ENCODE results near the gene GRID2. TPM values are rescaled to one million over a fixed set of nuclear protein-coding genes. Genes with fewer than 3 reads are reported as not detected.

The GRID2 gene
- total and polyA plus RNA-seq, 10 of the 15 experiments (the other 5 are each of a cell fraction or from before 2014, with no cell fraction given): not detected

- TF ChIP-seq MYC (IDR thresholded peaks at IDR 0.05; ENCODE audit: insufficient read depth, insufficient read length, insufficient replicate concordance, low read length, severe bottlenecking): no peak
- no peak for TF ChIP-seq FOXK2 (IDR thresholded peaks at IDR 0.05)
- peak; percentile 34; the same call in 1 of the 2 replicates for TF ChIP-seq RAD21 (IDR thresholded peaks at IDR 0.05; ENCODE audit: insufficient read depth, low read depth, low read length)
- no peak for TF ChIP-seq JUNB (IDR thresholded peaks at IDR 0.05)
- no peak for TF ChIP-seq BRCA1 (IDR thresholded peaks at IDR 0.05; ENCODE audit: low read depth, low read length)
- no peak for TF ChIP-seq FOS (IDR thresholded peaks at IDR 0.05; ENCODE audit: borderline replicate concordance, extremely low read depth, insufficient read length)
Measured at GRCh38 chr4:92387459-92388069, 83.8 kb downstream of the GRID2 start (continued).

GRCh38 chr4:92399032-92399431, 95.3 kb downstream of the GRID2 start:
- intact Hi-C loops (cut with micrococcal nuclease; ENCODE audit: unreplicated experiment) (no loop called here), in situ Hi-C loops (cut with MboI) (loop anchor here (25.0 kb wide), 2 partner anchors 1287 to 1987 kb away; no protein-coding TSS in a partner anchor)
- H3K4me3 ChIP-seq: no peak overlapping the region
- 17% methylated on average over 8 of the region's 8 CpGs for whole genome bisulfite sequencing (ENCODE audit: insufficient coverage, insufficient replicate concordance, low lambda C conversion rate, missing lambda C conversion rate)
- ChIA-PET POLR2A (no interaction called here), RAD21 (ENCODE audit: unreplicated experiment) (interaction anchor here (0.8 kb wide), 1 partner anchor 12 kb away, joined by 3 read pairs; no protein-coding TSS in a partner anchor), SMC1A (ENCODE audit: uncharacterized antibody, unreplicated experiment) (interaction anchor here (1.0 to 1.5 kb wide), 2 partner anchors 11 to 23 kb away, joined by 4 to 5 read pairs; no protein-coding TSS in a partner anchor), CTCF (interaction anchor here (1.4 kb wide), 1 partner anchor 12 kb away, joined by 3 read pairs; no protein-coding TSS in a partner anchor)
- no peak overlapping the region for H3K9ac ChIP-seq (ENCODE audit: control insufficient read depth, insufficient read depth, low read length)
- no peak overlapping the region for H2AFZ ChIP-seq (ENCODE audit: control insufficient read depth, low read depth, low read length)
- H3K79me2 ChIP-seq (ENCODE audit: control insufficient read depth, insufficient read depth, low read length): no peaks in the 10 kb centered on the region
- H3K36me3 ChIP-seq (ENCODE audit: control insufficient read depth in 2 of 2, insufficient read depth in 2 of 2, low read length in 1 of 2): no peaks in the 10 kb centered on the region
- FAIRE-seq (no peak), DNase-seq (ENCODE audit: low read depth, low spot score) (no peak), ATAC-seq (no peak)
- no TSS peak for BruUV-seq (replicated peaks)
- no peak overlapping the region for H3K4me2 ChIP-seq (ENCODE audit: control insufficient read depth, insufficient read depth)
- H3K4me1 ChIP-seq (ENCODE audit: control insufficient read depth, insufficient read depth, low read length): no peaks in the 10 kb centered on the region
- no peaks in the 10 kb centered on the region for H3K9me3 ChIP-seq (replicated peaks; ENCODE audit: control insufficient read depth, insufficient read depth, low read length)
- no peaks in the 10 kb centered on the region for H4K20me1 ChIP-seq (ENCODE audit: control insufficient read depth, insufficient read depth)
- no peak overlapping the region for H3K27ac ChIP-seq (ENCODE audit: control insufficient read depth, insufficient read depth)
- no peaks in the 10 kb centered on the region for H3K27me3 ChIP-seq (replicated peaks in 1 of 2; ENCODE audit: control insufficient read depth in 2 of 2, insufficient read depth in 2 of 2, low read length in 1 of 2)
- no peak for TF ChIP-seq MTA3 (IDR thresholded peaks at IDR 0.05; ENCODE audit: borderline replicate concordance, low read length)
- no peak for TF ChIP-seq POLR2AphosphoS5 (IDR thresholded peaks at IDR 0.05; ENCODE audit: low read length)
- TF ChIP-seq SREBF1 (IDR thresholded peaks at IDR 0.05; ENCODE audit: low read length): no peak
- TF ChIP-seq NFYA (IDR thresholded peaks at IDR 0.05; ENCODE audit: borderline replicate concordance, low read depth, low read length): no peak
- no peak for TF ChIP-seq ELK1 (IDR thresholded peaks at IDR 0.05; ENCODE audit: low read depth, low read length)
- no peak for TF ChIP-seq HDGF (IDR thresholded peaks at IDR 0.05)
- no peak for TF ChIP-seq STAT1 (conservative IDR thresholded peaks at IDR 0.05)
- TF ChIP-seq POLR2AphosphoS2 (IDR thresholded peaks at IDR 0.05; ENCODE audit: low read depth, low read length): no peak
- no peak for TF ChIP-seq EP300 (IDR thresholded peaks at IDR 0.05; ENCODE audit: borderline replicate concordance in 1 of 2, control insufficient read depth in 1 of 2, low read depth in 2 of 2, low read length in 2 of 2)
- no peak for TF ChIP-seq HDAC2 (IDR thresholded peaks at IDR 0.05)
- no peak for TF ChIP-seq ZBTB11 (CRISPR knock-in tag; IDR thresholded peaks at IDR 0.05)

All from GM12878 (cell line).